GM08714 (cell line): ENCODE measurements around the gene BNC2.

Experiments
- H3K4me3 ChIP-seq: fragments of 200-500 bp; sonication (Bioruptor generic); 2 replicates; pipeline ENCODE4 v1.5.1; 2014; ENCODE audit warnings: mild to moderate bottlenecking, low read length, inconsistent platforms
- ZNF274 ChIP-seq: IDR thresholded peaks from 2 replicates; pipeline ENCODE4 v1.6.1; 2012; ENCODE audit warnings: mild to moderate bottlenecking, low read depth, low read length

Gene BNC2

GRCh38 chr9:16527573-16527972, 342.9 kb downstream of the BNC2 start:
- H3K4me3 ChIP-seq, result no peak overlapping the region
- TF ChIP-seq ZNF274, result no peak

- no peak for TF ChIP-seq ZNF274
- no peak overlapping the region for H3K4me3 ChIP-seq
These were observed 344.1 kb downstream of the BNC2 start for GRCh38 chr9:16526380-16526779.

- no peak for TF ChIP-seq ZNF274
- H3K4me3 ChIP-seq, result no peak overlapping the region
These were observed 345.6 kb downstream of the BNC2 start for GRCh38 chr9:16524823-16525222.

- no peak overlapping the region for H3K4me3 ChIP-seq
- TF ChIP-seq ZNF274, result no peak
These were observed 346.4 kb downstream of the BNC2 start for GRCh38 chr9:16524078-16524477.

- no peak overlapping the region for H3K4me3 ChIP-seq
- no peak for TF ChIP-seq ZNF274
These were observed 348.5 kb downstream of the BNC2 start for GRCh38 chr9:16521868-16522411.

- H3K4me3 ChIP-seq, result no peak overlapping the region
- no peak for TF ChIP-seq ZNF274
These were observed 351.5 kb downstream of the BNC2 start for GRCh38 chr9:16519001-16519400.

GRCh38 chr9:16516891-16517290, 353.6 kb downstream of the BNC2 start:
- H3K4me3 ChIP-seq, result no peak overlapping the region
- no peak for TF ChIP-seq ZNF274

- H3K4me3 ChIP-seq, result no peak overlapping the region
- no peak for TF ChIP-seq ZNF274
These were observed 354.6 kb downstream of the BNC2 start for GRCh38 chr9:16515879-16516301.

- no peak for TF ChIP-seq ZNF274
- H3K4me3 ChIP-seq, result no peak overlapping the region
These were observed 355.3 kb downstream of the BNC2 start for GRCh38 chr9:16515207-16515606.

GRCh38 chr9:16514131-16514530, 356.3 kb downstream of the BNC2 start:
- no peak for TF ChIP-seq ZNF274
- H3K4me3 ChIP-seq, result no peak overlapping the region

GRCh38 chr9:16512281-16512680, 358.2 kb downstream of the BNC2 start:
- TF ChIP-seq ZNF274, result no peak
- H3K4me3 ChIP-seq, result no peak overlapping the region

GRCh38 chr9:16510482-16510881, 360.0 kb downstream of the BNC2 start:
- no peak for TF ChIP-seq ZNF274
- H3K4me3 ChIP-seq, result no peak overlapping the region

GRCh38 chr9:16509997-16510396, 360.5 kb downstream of the BNC2 start:
- H3K4me3 ChIP-seq, result no peak overlapping the region
- no peak for TF ChIP-seq ZNF274

- H3K4me3 ChIP-seq, result no peak overlapping the region
- TF ChIP-seq ZNF274, result no peak
These were observed 365.3 kb downstream of the BNC2 start for GRCh38 chr9:16505199-16505598.

GRCh38 chr9:16501726-16502125, 368.7 kb downstream of the BNC2 start:
- no peak overlapping the region for H3K4me3 ChIP-seq
- TF ChIP-seq ZNF274, result no peak

GRCh38 chr9:16501141-16501540, 369.3 kb downstream of the BNC2 start:
- H3K4me3 ChIP-seq, result no peak overlapping the region
- no peak for TF ChIP-seq ZNF274
